Panc1 (cell line): ENCODE measurements around the gene AP1G2. TPM values are rescaled to one million over a fixed set of nuclear protein-coding genes. Genes with fewer than 3 reads are reported as not detected.

Source experiments
- ATAC-seq: fragments of 200-7000 bp; cut with Tn5 transposase; 2 replicates; pipeline ENCODE4 v1.9.1; 2020; ENCODE audit warnings: mild to moderate bottlenecking, moderate library complexity
- BruUV-seq: library from RNA; stranded (reverse); fragments of 400-500 nt; replicated peaks from 2 replicates; lab custom pipeline; 2021; lab: Mats Ljungman, UMichigan
- CTCF ChIA-PET: fragments of 300-600 bp; sonication (Branson Sonifier 250); formaldehyde crosslinking; loops from one replicate; lab custom pipeline; 2022; ENCODE audit warnings: antibody characterized with exemption; lab: Charles Lee
- POLR2A ChIA-PET: fragments of 300-600 bp; sonication (Branson Sonifier 250); formaldehyde crosslinking; loops from one replicate; lab custom pipeline; 2022; ENCODE audit warnings: antibody characterized with exemption; lab: Charles Lee
- DNase-seq: peaks from one replicate; pipeline ENCODE4 v3.0.0-alpha.2; 2010; ENCODE audit warnings: low read depth, low spot score
- H3K27ac ChIP-seq: 2 replicates; pipeline ENCODE4 v1.5.1; 2011; ENCODE audit warnings: mild to moderate bottlenecking, low read length, inconsistent platforms
- H3K27me3 ChIP-seq: fragments of 200-500 bp; sonication (Bioruptor generic); 2 replicates; pipeline ENCODE4 v1.6.0; 2014; ENCODE audit warnings: low read length, inconsistent platforms; ENCODE audit not compliant: control insufficient read depth, insufficient read depth
- H3K36me3 ChIP-seq: fragments of 200-500 bp; sonication (Bioruptor generic); 2 replicates; pipeline ENCODE4 v1.5.1; 2014; ENCODE audit warnings: inconsistent platforms, mild to moderate bottlenecking, low read length, moderate library complexity; ENCODE audit not compliant: control insufficient read depth, insufficient read depth
- H3K4me1 ChIP-seq: 2 replicates; pipeline ENCODE4 v1.5.1; 2011; ENCODE audit warnings: inconsistent platforms, mild to moderate bottlenecking, low read length, moderate library complexity; ENCODE audit not compliant: control insufficient read depth, insufficient read depth
- H3K4me3 ChIP-seq, 2 experiments: 2 replicates each; pipeline ENCODE4 v1.5.1; 2011 to 2012; ENCODE audit warnings: low read depth in 2 of 2, low read length in 2 of 2, mild to moderate bottlenecking in 2 of 2, inconsistent platforms in 1 of 2, moderate library complexity in 1 of 2
- H3K9me3 ChIP-seq: fragments of 200-500 bp; sonication (Bioruptor generic); 2 replicates; pipeline ENCODE4 v1.5.1; 2014; ENCODE audit warnings: low read depth, mild to moderate bottlenecking, inconsistent platforms, low read length, moderate library complexity; ENCODE audit not compliant: control insufficient read depth, insufficient read depth
- CTCF ChIP-seq: fragments of 450-650 bp; IDR thresholded peaks from 2 replicates; pipeline ENCODE4 v1.5.1; 2017; ENCODE audit warnings: mild to moderate bottlenecking
- POLR2AphosphoS5 ChIP-seq: IDR thresholded peaks from 2 replicates; pipeline ENCODE4 v1.6.1; 2012; ENCODE audit warnings: mild to moderate bottlenecking, low read depth, low read length, moderate library complexity
- REST ChIP-seq, 2 experiments: IDR thresholded peaks; 2 replicates each; pipeline ENCODE4 v1.6.1; 2011 to 2012; ENCODE audit warnings: low read depth in 2 of 2, control low read depth in 1 of 2, low read length in 1 of 2, mild to moderate bottlenecking in 1 of 2, moderate library complexity in 1 of 2; ENCODE audit not compliant: insufficient read depth in 1 of 2
- SIN3A ChIP-seq: IDR thresholded peaks from 2 replicates; pipeline ENCODE4 v1.6.1; 2012; ENCODE audit warnings: low read depth, mild to moderate bottlenecking, low read length, moderate library complexity, borderline replicate concordance; ENCODE audit not compliant: insufficient read depth
- TCF7L2 ChIP-seq: IDR thresholded peaks from 2 replicates; pipeline ENCODE4 v1.6.1; 2011; ENCODE audit warnings: mild to moderate bottlenecking, low read depth, low read length, inconsistent platforms
- in situ Hi-C: cut with HindIII; loops from 2 replicates; pipeline ENCODE4 v1.10.0; 2016; ENCODE audit warnings: low sequenced_read_pairs, low pct_unique_long_range_greater_than_20kb
- intact Hi-C: fragments of 100-400 bp; cut with micrococcal nuclease; formaldehyde crosslinking; loops from one replicate; pipeline ENCODE4 v1.10.0; 2022; ENCODE audit not compliant: unreplicated experiment
- total RNA-seq: library from RNA; stranded (reverse); gene quantifications from one replicate; pipeline ENCODE4 v1.2.1, GENCODE V29; 2021; ENCODE audit not compliant: unreplicated experiment

Gene AP1G2
- total RNA-seq, 1 experiment from 2014 or later: 61.6 TPM

GRCh38 chr14:23529016-23529415 is 38.6 kb downstream of the AP1G2 start:
- intact Hi-C loops (no loop called here), in situ Hi-C loops (no loop called here)
- BruUV-seq: no TSS peak
- POLR2A ChIA-PET: interaction anchor here (0.9 kb wide), 1 partner anchor 26 kb away, joined by 3 read pairs; no protein-coding TSS in a partner anchor
- no peaks in the 10 kb centered on the region for H3K27me3 ChIP-seq
- DNase-seq (no peak), ATAC-seq (no peak)
- TF ChIP-seq SIN3A (no peak), CTCF (no peak), REST (IDR thresholded peaks at IDR 0.05; ENCODE audit: insufficient read depth in 1 of 2, low read depth in 2 of 2, low read length in 1 of 2) (no peak), TCF7L2 (no peak), POLR2AphosphoS5 (no peak)
- no peaks in the 10 kb centered on the region for H3K9me3 ChIP-seq
- H3K4me1 ChIP-seq: no peaks in the 10 kb centered on the region
- CTCF ChIA-PET: no interaction called here
- H3K27ac ChIP-seq: no peak overlapping the region
- no peak overlapping the region for H3K4me3 ChIP-seq
- no peaks in the 10 kb centered on the region for H3K36me3 ChIP-seq

- ATAC-seq (peak; percentile 51; the same call in 1 of the 2 replicates), DNase-seq (no peak)
- ChIA-PET POLR2A (interaction anchor here (0.9 kb wide), 1 partner anchor 27 kb away, joined by 3 read pairs; no protein-coding TSS in a partner anchor), CTCF (interaction anchor here (0.6 kb wide), 1 partner anchor 22 kb away, joined by 5 read pairs; no protein-coding TSS in a partner anchor)
- no TSS peak for BruUV-seq
- no peaks in the 10 kb centered on the region for H3K9me3 ChIP-seq
- in situ Hi-C loops (no loop called here), intact Hi-C loops (no loop called here)
- H3K36me3 ChIP-seq: no peaks in the 10 kb centered on the region
- H3K27ac ChIP-seq: no peak overlapping the region
- no peak for TF ChIP-seq CTCF
- no peak for TF ChIP-seq REST (IDR thresholded peaks at IDR 0.05; ENCODE audit: insufficient read depth in 1 of 2, low read depth in 2 of 2, low read length in 1 of 2)
- TF ChIP-seq POLR2AphosphoS5: no peak
- no peak for TF ChIP-seq TCF7L2
- H3K27me3 ChIP-seq: no peaks in the 10 kb centered on the region
- no peak overlapping the region for H3K4me3 ChIP-seq
- no peaks in the 10 kb centered on the region for H3K4me1 ChIP-seq
Observed at GRCh38 chr14:23528555-23528954, 39.0 kb downstream of the AP1G2 start.
